ENCODE data around the gene VWA3A. TPM values are rescaled to one million over a fixed set of nuclear protein-coding genes. Genes with fewer than 3 reads are reported as not detected.

VWA3A gene
- polyA plus RNA-seq, 2 of the 4 experiments (the other 2 are of a cell fraction): 0.17 TPM; not detected in 1

DNA sequence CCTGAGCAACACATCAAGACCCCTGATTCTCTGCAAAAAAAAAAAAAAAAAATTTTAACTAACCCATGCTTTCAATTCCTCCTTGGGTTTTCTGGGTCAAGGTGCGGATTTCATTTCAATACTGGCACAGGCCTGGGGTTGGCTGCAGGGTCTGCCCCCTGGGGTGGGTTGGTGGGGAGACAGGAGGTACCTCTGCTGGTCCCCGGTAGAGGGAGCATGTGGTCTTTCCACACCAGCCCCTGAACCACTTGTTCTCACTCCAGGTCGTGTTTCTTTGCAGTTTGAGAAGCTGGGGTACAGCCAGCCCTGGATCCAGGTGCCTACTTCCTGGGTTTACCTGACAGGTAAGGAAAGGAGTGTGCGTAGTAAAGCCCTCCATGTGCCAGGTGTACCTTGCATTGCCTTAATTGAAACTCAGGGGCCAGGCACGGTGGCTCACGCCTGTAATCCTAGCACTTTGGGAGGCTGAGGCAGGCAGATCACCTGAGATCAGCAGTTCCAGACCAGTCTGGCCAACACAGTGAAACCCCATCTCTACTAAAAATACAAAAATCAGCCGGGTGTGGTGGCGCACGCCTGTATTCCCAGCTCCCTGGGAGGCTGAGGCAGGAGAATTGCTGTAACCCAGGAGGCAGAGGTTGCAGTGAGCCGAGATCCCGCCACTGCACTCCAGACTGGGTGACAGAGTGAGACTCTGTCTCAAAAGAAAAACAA lies 91.7 kb downstream of the VWA3A start:
- TF ChIP-seq, protein P1, sequence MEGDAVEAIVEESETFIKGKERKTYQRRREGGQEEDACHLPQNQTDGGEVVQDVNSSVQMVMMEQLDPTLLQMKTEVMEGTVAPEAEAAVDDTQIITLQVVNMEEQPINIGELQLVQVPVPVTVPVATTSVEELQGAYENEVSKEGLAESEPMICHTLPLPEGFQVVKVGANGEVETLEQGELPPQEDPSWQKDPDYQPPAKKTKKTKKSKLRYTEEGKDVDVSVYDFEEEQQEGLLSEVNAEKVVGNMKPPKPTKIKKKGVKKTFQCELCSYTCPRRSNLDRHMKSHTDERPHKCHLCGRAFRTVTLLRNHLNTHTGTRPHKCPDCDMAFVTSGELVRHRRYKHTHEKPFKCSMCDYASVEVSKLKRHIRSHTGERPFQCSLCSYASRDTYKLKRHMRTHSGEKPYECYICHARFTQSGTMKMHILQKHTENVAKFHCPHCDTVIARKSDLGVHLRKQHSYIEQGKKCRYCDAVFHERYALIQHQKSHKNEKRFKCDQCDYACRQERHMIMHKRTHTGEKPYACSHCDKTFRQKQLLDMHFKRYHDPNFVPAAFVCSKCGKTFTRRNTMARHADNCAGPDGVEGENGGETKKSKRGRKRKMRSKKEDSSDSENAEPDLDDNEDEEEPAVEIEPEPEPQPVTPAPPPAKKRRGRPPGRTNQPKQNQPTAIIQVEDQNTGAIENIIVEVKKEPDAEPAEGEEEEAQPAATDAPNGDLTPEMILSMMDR (IDR thresholded peaks at IDR 0.05): 0 out of 3 replicates have a peak, but pooled peaks have one; percentile 8
- TF ChIP-seq, protein P2, sequence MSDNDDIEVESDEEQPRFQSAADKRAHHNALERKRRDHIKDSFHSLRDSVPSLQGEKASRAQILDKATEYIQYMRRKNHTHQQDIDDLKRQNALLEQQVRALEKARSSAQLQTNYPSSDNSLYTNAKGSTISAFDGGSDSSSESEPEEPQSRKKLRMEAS (IDR thresholded peaks at IDR 0.05): no peak
- Histone ChIP-seq H3K27ac (no peak overlapping the region), H3K4me3 (no peak overlapping the region), H3K9me3 (no peaks in the 10 kb centered on the region), H3K4me2 (no peak overlapping the region), H3K4me1 (peaks cover 4% of the 10 kb centered on the region)
- FAIRE-seq: no peak
- POLR2A ChIA-PET: no interaction called here
- DNase-seq (ENCODE audit: low read depth in 1 of 2, low spot score in 1 of 2): no peak
- CTCF ChIA-PET: interaction anchor here (1.1 to 2.1 kb wide), 5 partner anchors 28 to 544 kb away, joined by 3 to 8 read pairs (median 4); no protein-coding TSS in a partner anchor
- ATAC-seq: peak in 1 of 2 experiments; percentile 30; a peak in 1 of 6 replicates
- 70% methylated on average over 8 of the region's 11 CpGs for WGBS (ENCODE audit: missing lambda C conversion rate)

DNA sequence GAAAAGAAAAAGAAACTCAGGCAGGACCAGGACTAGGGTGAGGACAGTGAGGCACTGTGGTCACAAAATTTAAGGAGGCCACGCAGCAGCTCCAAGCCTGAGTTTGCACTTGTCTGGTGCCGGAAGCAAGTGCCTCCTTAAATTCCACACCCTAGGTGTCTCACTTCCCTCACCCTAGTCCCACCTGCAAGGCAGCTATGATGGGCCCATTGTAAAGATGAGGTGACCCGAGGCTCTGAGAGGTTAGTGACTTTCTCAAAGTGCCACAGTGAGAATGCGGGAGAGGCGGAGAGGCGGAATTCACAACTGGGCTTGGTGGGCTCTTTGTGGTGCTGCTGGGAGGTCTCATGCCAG lies 92.3 kb downstream of the VWA3A start:
- DNase-seq (ENCODE audit: low read depth in 1 of 2, low spot score in 1 of 2) (no peak), ATAC-seq (no peak), FAIRE-seq (no peak)
- no peak overlapping the region for H3K27ac ChIP-seq
- TF ChIP-seq MAFK (IDR thresholded peaks at IDR 0.05; ENCODE audit: partially characterized antibody) (no peak), HOXA7 (CRISPR knock-in tag; IDR thresholded peaks at IDR 0.05) (no peak), HOXB5 (CRISPR knock-in tag; IDR thresholded peaks at IDR 0.05) (no peak), FOSB (CRISPR knock-in tag; IDR thresholded peaks at IDR 0.05) (no peak), FOXS1 (CRISPR knock-in tag; IDR thresholded peaks at IDR 0.05) (no peak), GATA3 (IDR thresholded peaks at IDR 0.05; ENCODE audit: borderline replicate concordance) (no peak), KDM1A (IDR thresholded peaks at IDR 0.05; ENCODE audit: low read depth) (no peak), NR3C1 (IDR thresholded peaks at IDR 0.05) (no peak), ESRRA (IDR thresholded peaks at IDR 0.05; ENCODE audit: borderline replicate concordance, low read length) (no peak), POLR2A (IDR thresholded peaks at IDR 0.05; ENCODE audit: low read length) (no peak), EHF (CRISPR knock-in tag; IDR thresholded peaks at IDR 0.05) (no peak), JUN (IDR thresholded peaks at IDR 0.05) (no peak), CHD2 (IDR thresholded peaks at IDR 0.05; ENCODE audit: low read length, partially characterized antibody) (no peak), PHF8 (IDR thresholded peaks at IDR 0.05; ENCODE audit: borderline replicate concordance, low read depth) (no peak)
- TF ChIP-seq, protein P3, sequence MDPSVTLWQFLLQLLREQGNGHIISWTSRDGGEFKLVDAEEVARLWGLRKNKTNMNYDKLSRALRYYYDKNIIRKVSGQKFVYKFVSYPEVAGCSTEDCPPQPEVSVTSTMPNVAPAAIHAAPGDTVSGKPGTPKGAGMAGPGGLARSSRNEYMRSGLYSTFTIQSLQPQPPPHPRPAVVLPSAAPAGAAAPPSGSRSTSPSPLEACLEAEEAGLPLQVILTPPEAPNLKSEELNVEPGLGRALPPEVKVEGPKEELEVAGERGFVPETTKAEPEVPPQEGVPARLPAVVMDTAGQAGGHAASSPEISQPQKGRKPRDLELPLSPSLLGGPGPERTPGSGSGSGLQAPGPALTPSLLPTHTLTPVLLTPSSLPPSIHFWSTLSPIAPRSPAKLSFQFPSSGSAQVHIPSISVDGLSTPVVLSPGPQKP (IDR thresholded peaks at IDR 0.05; ENCODE audit: low read depth, low read length): no peak
- TF ChIP-seq, protein P4, sequence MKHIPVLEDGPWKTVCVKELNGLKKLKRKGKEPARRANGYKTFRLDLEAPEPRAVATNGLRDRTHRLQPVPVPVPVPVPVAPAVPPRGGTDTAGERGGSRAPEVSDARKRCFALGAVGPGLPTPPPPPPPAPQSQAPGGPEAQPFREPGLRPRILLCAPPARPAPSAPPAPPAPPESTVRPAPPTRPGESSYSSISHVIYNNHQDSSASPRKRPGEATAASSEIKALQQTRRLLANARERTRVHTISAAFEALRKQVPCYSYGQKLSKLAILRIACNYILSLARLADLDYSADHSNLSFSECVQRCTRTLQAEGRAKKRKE (CRISPR knock-in tag; IDR thresholded peaks at IDR 0.05; ENCODE audit: low read depth): no peak
- TF ChIP-seq, protein P5, sequence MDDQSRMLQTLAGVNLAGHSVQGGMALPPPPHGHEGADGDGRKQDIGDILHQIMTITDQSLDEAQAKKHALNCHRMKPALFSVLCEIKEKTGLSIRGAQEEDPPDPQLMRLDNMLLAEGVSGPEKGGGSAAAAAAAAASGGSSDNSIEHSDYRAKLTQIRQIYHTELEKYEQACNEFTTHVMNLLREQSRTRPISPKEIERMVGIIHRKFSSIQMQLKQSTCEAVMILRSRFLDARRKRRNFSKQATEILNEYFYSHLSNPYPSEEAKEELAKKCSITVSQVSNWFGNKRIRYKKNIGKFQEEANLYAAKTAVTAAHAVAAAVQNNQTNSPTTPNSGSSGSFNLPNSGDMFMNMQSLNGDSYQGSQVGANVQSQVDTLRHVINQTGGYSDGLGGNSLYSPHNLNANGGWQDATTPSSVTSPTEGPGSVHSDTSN (IDR thresholded peaks at IDR 0.05): no peak
- TF ChIP-seq, protein P6, sequence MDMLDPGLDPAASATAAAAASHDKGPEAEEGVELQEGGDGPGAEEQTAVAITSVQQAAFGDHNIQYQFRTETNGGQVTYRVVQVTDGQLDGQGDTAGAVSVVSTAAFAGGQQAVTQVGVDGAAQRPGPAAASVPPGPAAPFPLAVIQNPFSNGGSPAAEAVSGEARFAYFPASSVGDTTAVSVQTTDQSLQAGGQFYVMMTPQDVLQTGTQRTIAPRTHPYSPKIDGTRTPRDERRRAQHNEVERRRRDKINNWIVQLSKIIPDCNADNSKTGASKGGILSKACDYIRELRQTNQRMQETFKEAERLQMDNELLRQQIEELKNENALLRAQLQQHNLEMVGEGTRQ (IDR thresholded peaks at IDR 0.05): no peak
- peaks cover 7% of the 10 kb centered on the region for H3K4me1 ChIP-seq
- H3K4me3 ChIP-seq: no peak overlapping the region
- 74% methylated on average over 6 of the region's 6 CpGs for WGBS (ENCODE audit: missing lambda C conversion rate)
- no peak overlapping the region for H3K4me2 ChIP-seq
- POLR2A ChIA-PET: no interaction called here
- CTCF ChIA-PET: interaction anchor here (1.1 to 2.1 kb wide), 5 partner anchors 107 to 544 kb away, joined by 3 to 8 read pairs (median 4); no protein-coding TSS in a partner anchor
- no peaks in the 10 kb centered on the region for H3K9me3 ChIP-seq

All from A549 (cell line).